Suprapubic skin (tissue), 4 donors: ENCODE data around the gene CASQ1. TPM values are rescaled to one million over a fixed set of nuclear protein-coding genes. Genes with fewer than 3 reads are reported as not detected.

ENCODE experiments used
- DNase-seq, 2 donors: peaks; one replicate each; pipeline ENCODE4 v3.0.0-alpha.2; 2019; ENCODE audit warnings: low spot score in 2 of 2
- H3K27ac ChIP-seq: fragments of 200-600 bp; sonication (generic); one replicate; pipeline ENCODE4 v1.5.1; 2019
- H3K27me3 ChIP-seq: fragments of 200-600 bp; sonication (generic); one replicate; pipeline ENCODE4 v1.5.1; 2019
- H3K36me3 ChIP-seq: fragments of 200-600 bp; sonication (generic); one replicate; pipeline ENCODE4 v1.5.1; 2019
- H3K4me1 ChIP-seq: fragments of 200-600 bp; sonication (generic); one replicate; pipeline ENCODE4 v1.5.1; 2019
- H3K4me3 ChIP-seq: fragments of 200-600 bp; sonication (generic); one replicate; pipeline ENCODE4 v1.5.1; 2019; ENCODE audit warnings: mild to moderate bottlenecking
- H3K9me3 ChIP-seq: fragments of 200-600 bp; sonication (generic); one replicate; pipeline ENCODE4 v1.5.1; 2019
- EP300 ChIP-seq: sonication (generic); formaldehyde crosslinking; IDR thresholded peaks from one replicate; pipeline ENCODE4 v1.6.1; 2017; ENCODE audit warnings: antibody characterized with exemption
- POLR2A ChIP-seq, 2 donors: fragments of 450-650 bp; IDR thresholded peaks; one replicate each; pipeline ENCODE4 v1.6.1; 2017; ENCODE audit warnings: antibody characterized with exemption in 2 of 2, mild to moderate bottlenecking in 2 of 2, moderate library complexity in 2 of 2
- POLR2AphosphoS5 ChIP-seq, 3 donors: sonication (generic); formaldehyde crosslinking; IDR thresholded peaks; one replicate each; pipeline ENCODE4 v1.6.1; 2017; ENCODE audit warnings: antibody characterized with exemption in 3 of 3
- WGBS: methylation state at CpG from one replicate; pipeline ENCODE4 v1.1.5; 2018; 5-methylcytosine and 5-hydroxymethylcytosine counted together
- total RNA-seq, 4 donors: library from RNA; depleted of rRNA; stranded (reverse); fragments of >200 nt; gene quantifications; one replicate each; pipeline ENCODE4 v1.1.0, GENCODE V29; 2016
- TF ChIP-seq, protein P1 (sequence below), 2 donors: fragments of 200-600 bp in 1 of 2; fragments of 450-650 bp in 1 of 2; sonication (generic) in 1 of 2; IDR thresholded peaks; one replicate each; pipeline ENCODE4 v1.5.1; 2016 to 2019; ENCODE audit warnings: antibody characterized with exemption in 2 of 2, mild to moderate bottlenecking in 1 of 2, moderate library complexity in 1 of 2

The CASQ1 gene
- total RNA-seq, 4 donors from 2014 or later: not detected

- Histone ChIP-seq H3K36me3 (no peaks in the 10 kb centered on the region), H3K9me3 (no peaks in the 10 kb centered on the region), H3K27ac (no peak overlapping the region), H3K4me1 (no peaks in the 10 kb centered on the region), H3K27me3 (no peaks in the 10 kb centered on the region), H3K4me3 (no peak overlapping the region)
- WGBS: 79% methylated on average over 4 of the region's 4 CpGs
- TF ChIP-seq POLR2AphosphoS5 (IDR thresholded peaks at IDR 0.05): no peak
- DNase-seq: no peak
These were observed 33.2 kb upstream of the CASQ1 start for GRCh38 chr1:160157174-160157573.

DNA sequence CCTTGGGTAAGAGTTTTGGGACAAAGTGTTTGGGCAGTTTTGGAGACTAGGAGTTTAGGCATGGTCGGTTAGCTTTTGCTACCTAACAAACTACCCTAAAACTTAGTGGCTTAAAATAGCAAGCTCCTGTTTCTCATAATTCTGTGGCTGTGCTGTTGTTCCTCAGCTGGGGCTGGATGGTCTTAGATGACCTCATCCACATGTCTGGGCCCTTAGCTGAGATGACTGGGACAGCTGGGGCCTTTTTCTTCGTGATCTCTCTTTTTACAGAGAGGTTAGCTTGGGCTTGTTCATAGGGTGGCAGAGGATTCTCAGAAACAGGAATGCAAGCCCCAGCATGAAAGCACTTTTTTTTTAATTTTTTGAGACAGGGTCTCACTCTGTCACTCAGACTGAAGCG, 32.3 kb upstream of the CASQ1 start:
- 79% methylated on average over 3 of the region's 3 CpGs for WGBS

GRCh38 chr1:160158534-160158933, 31.8 kb upstream of the CASQ1 start:
- no peaks in the 10 kb centered on the region for H3K4me1 ChIP-seq
- DNase-seq: no peak
- no peaks in the 10 kb centered on the region for H3K27me3 ChIP-seq
- TF ChIP-seq EP300 (no peak), POLR2A (IDR thresholded peaks at IDR 0.05) (no peak), POLR2AphosphoS5 (IDR thresholded peaks at IDR 0.05) (no peak)
- TF ChIP-seq, protein P1, sequence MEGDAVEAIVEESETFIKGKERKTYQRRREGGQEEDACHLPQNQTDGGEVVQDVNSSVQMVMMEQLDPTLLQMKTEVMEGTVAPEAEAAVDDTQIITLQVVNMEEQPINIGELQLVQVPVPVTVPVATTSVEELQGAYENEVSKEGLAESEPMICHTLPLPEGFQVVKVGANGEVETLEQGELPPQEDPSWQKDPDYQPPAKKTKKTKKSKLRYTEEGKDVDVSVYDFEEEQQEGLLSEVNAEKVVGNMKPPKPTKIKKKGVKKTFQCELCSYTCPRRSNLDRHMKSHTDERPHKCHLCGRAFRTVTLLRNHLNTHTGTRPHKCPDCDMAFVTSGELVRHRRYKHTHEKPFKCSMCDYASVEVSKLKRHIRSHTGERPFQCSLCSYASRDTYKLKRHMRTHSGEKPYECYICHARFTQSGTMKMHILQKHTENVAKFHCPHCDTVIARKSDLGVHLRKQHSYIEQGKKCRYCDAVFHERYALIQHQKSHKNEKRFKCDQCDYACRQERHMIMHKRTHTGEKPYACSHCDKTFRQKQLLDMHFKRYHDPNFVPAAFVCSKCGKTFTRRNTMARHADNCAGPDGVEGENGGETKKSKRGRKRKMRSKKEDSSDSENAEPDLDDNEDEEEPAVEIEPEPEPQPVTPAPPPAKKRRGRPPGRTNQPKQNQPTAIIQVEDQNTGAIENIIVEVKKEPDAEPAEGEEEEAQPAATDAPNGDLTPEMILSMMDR (IDR thresholded peaks at IDR 0.05): no peak
- no peaks in the 10 kb centered on the region for H3K9me3 ChIP-seq
- WGBS: 85% methylated on average over 4 of the region's 4 CpGs
- H3K4me3 ChIP-seq: no peak overlapping the region
- H3K36me3 ChIP-seq: no peaks in the 10 kb centered on the region
- H3K27ac ChIP-seq: no peak overlapping the region

More for the DNA sequence above, 32.3 kb upstream of the CASQ1 start:
- no peak overlapping the region for H3K27ac ChIP-seq
- no peak for DNase-seq
- no peaks in the 10 kb centered on the region for H3K9me3 ChIP-seq
- no peaks in the 10 kb centered on the region for H3K4me1 ChIP-seq
- H3K36me3 ChIP-seq: no peaks in the 10 kb centered on the region
- H3K4me3 ChIP-seq: no peak overlapping the region
- H3K27me3 ChIP-seq: no peaks in the 10 kb centered on the region
- TF ChIP-seq POLR2A (IDR thresholded peaks at IDR 0.05) (no peak), POLR2AphosphoS5 (IDR thresholded peaks at IDR 0.05) (no peak), EP300 (no peak)
- TF ChIP-seq, protein P1 (IDR thresholded peaks at IDR 0.05): no peak

- no peak overlapping the region for H3K4me3 ChIP-seq
- DNase-seq: no peak
- H3K27me3 ChIP-seq: no peaks in the 10 kb centered on the region
- no peaks in the 10 kb centered on the region for H3K4me1 ChIP-seq
- TF ChIP-seq EP300: no peak
- TF ChIP-seq, protein P1 (IDR thresholded peaks at IDR 0.05): no peak
- TF ChIP-seq POLR2AphosphoS5 (IDR thresholded peaks at IDR 0.05): no peak
- TF ChIP-seq POLR2A (IDR thresholded peaks at IDR 0.05): no peak
- no peaks in the 10 kb centered on the region for H3K9me3 ChIP-seq
- H3K36me3 ChIP-seq: no peaks in the 10 kb centered on the region
- H3K27ac ChIP-seq: no peak overlapping the region
These were observed 30.5 kb upstream of the CASQ1 start for GRCh38 chr1:160159846-160160245.

DNA sequence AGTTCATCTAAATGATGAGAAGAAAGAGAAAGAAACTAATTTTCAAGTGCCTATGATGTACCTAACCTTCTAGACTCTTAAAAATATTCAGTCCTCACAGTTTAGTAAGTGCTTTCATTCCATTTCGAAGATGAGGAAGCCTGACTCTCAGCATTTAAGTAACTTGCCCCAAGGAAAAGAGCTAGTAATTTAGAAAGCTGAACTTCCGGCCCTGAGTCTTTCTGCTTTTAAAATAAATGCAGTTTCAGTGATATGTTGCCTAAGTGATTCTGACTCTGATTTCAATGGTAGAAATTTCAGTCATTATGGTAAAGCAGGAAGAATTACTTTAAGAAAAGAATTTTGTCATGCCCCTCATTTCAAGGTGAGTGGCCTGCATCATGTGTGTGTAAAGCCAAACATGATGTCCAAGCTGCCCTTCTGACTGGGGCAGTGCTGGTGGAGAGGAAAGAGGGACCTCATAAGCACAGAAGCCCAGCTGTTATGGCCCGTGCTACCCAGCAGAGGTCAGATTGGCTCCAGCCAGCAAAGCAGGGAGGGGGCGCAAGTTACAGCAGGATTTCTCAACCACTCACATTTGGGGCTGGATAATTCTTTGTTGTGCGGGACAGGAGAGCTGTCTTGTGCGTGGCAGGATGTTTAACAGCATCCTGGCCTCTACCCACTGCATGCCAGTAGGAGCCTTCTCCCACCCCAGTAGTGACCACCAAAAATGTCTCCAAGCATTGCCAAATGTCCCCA, 28.2 kb upstream of the CASQ1 start:
- no peaks in the 10 kb centered on the region for H3K36me3 ChIP-seq
- TF ChIP-seq POLR2AphosphoS5 (IDR thresholded peaks at IDR 0.05): no peak
- TF ChIP-seq EP300: no peak
- TF ChIP-seq POLR2A (IDR thresholded peaks at IDR 0.05): no peak
- TF ChIP-seq, protein P1 (IDR thresholded peaks at IDR 0.05): no peak
- DNase-seq: no peak
- H3K27ac ChIP-seq: no peak overlapping the region
- no peaks in the 10 kb centered on the region for H3K9me3 ChIP-seq
- no peak overlapping the region for H3K4me3 ChIP-seq
- 65% methylated on average over 6 of the region's 6 CpGs for WGBS
- peaks cover 7% of the 10 kb centered on the region for H3K27me3 ChIP-seq
- no peaks in the 10 kb centered on the region for H3K4me1 ChIP-seq
